ENCODE measurements around the gene MEP1A. TPM values are rescaled to one million over a fixed set of nuclear protein-coding genes. Genes with fewer than 3 reads are reported as not detected.

MEP1A gene
- total and polyA plus RNA-seq, 9 of the 15 experiments (the other 6 are each of a cell fraction or from before 2014, with no cell fraction given), result not detected

GRCh38 chr6:46888031-46888430 lies 94.8 kb downstream of the MEP1A start:
- Histone ChIP-seq H2AFZ (ENCODE audit: low read depth, low read length) (no peak overlapping the region), H3K27ac (ENCODE audit: extremely low read depth, low read depth, low read length) (no peak overlapping the region), H3K4me2 (ENCODE audit: insufficient read depth, low read length) (no peak overlapping the region), H3K9me3 (replicated peaks; ENCODE audit: control insufficient read depth, insufficient read depth, low read depth, low read length) (no peaks in the 10 kb centered on the region), H3K79me2 (ENCODE audit: control insufficient read depth, insufficient read depth, low read length) (no peaks in the 10 kb centered on the region), H3K4me3 (no peak overlapping the region), H3K27me3 (ENCODE audit: control insufficient read depth in 2 of 2, insufficient read depth in 2 of 2, low read length in 2 of 2) (no peaks in the 10 kb centered on the region), H3K9me1 (ENCODE audit: control insufficient read depth, insufficient read depth, low read length) (no peaks in the 10 kb centered on the region), H3K4me1 (replicated peaks in 1 of 2; ENCODE audit: control insufficient read depth in 2 of 2, insufficient read depth in 2 of 2, low read length in 2 of 2) (no peaks in the 10 kb centered on the region), H3K9ac (ENCODE audit: insufficient read depth in 1 of 2, low read depth in 2 of 2, low read length in 2 of 2) (no peak overlapping the region), H4K20me1 (replicated peaks; ENCODE audit: control insufficient read depth, insufficient read depth, low read length) (no peaks in the 10 kb centered on the region), H3K36me3 (ENCODE audit: control insufficient read depth, insufficient read depth, low read length) (no peaks in the 10 kb centered on the region)
- CTCF ChIA-PET (ENCODE audit: low intra/inter-chr PET ratio), result no interaction called here
- in situ Hi-C loops (cut with MboI), result no loop called here
- POLR2A ChIA-PET, result no interaction called here
- 0% methylated on average over 3 of the region's 3 CpGs for WGBS (ENCODE audit: insufficient coverage, low coverage, missing lambda C conversion rate)
- ATAC-seq (no peak), DNase-seq (ENCODE audit: extremely low read depth in 1 of 4, low spot score in 3 of 4) (no peak), FAIRE-seq (no peak)
- intact Hi-C loops (cut with micrococcal nuclease), result no loop called here
- no TSS peak for BruUV-seq (replicated peaks)
- TF ChIP-seq SMARCC2 (IDR thresholded peaks at IDR 0.05; ENCODE audit: low read depth), result no peak
- no peak for TF ChIP-seq ZNF668 (CRISPR knock-in tag; IDR thresholded peaks at IDR 0.05)
- TF ChIP-seq ZNF12 (CRISPR knock-in tag; IDR thresholded peaks at IDR 0.05), result no peak
- no peak for TF ChIP-seq NBN (IDR thresholded peaks at IDR 0.05; ENCODE audit: low read depth)
- no peak for TF ChIP-seq TRIM25 (IDR thresholded peaks at IDR 0.05; ENCODE audit: borderline replicate concordance)
- TF ChIP-seq MEIS2 (IDR thresholded peaks at IDR 0.05; ENCODE audit: partially characterized antibody), result no peak
- no peak for TF ChIP-seq E2F8 (IDR thresholded peaks at IDR 0.05; ENCODE audit: low read depth, partially characterized antibody)
- TF ChIP-seq MYBL2 (IDR thresholded peaks at IDR 0.05; ENCODE audit: low read depth), result no peak
- TF ChIP-seq MYBL2 (CRISPR knock-in tag; IDR thresholded peaks at IDR 0.05; ENCODE audit: borderline replicate concordance), result no peak
- no peak for TF ChIP-seq ADNP (tag; IDR thresholded peaks at IDR 0.05)
- TF ChIP-seq HNRNPK (IDR thresholded peaks at IDR 0.05; ENCODE audit: low read depth, low read length, poor library complexity, severe bottlenecking), result no peak
- TF ChIP-seq ZNF695 (CRISPR knock-in tag; IDR thresholded peaks at IDR 0.05), result no peak
- no peak for TF ChIP-seq SIX5 (IDR thresholded peaks at IDR 0.05; ENCODE audit: borderline replicate concordance in 1 of 2, insufficient read depth in 1 of 2, low read depth in 1 of 2, low read length in 2 of 2)
- TF ChIP-seq NCOA4 (IDR thresholded peaks at IDR 0.05; ENCODE audit: partially characterized antibody), result no peak
- no peak for TF ChIP-seq HBP1 (CRISPR knock-in tag; IDR thresholded peaks at IDR 0.05)

Data from K562 (cell line).